Measurements from ENCODE around the gene CHIT1. TPM values are rescaled to one million over a fixed set of nuclear protein-coding genes. Genes with fewer than 3 reads are reported as not detected.

CHIT1 gene
- total RNA-seq: 17.4 TPM
- long read RNA-seq, transcript CHIT1-201 (10 exons, 1,598 nt): minor isoform, 12 of 255 reads
- long read RNA-seq, transcript CHIT1-202 (11 exons, 2,246 nt): major isoform, 214 of 255 reads
- long read RNA-seq, partial matches to known transcripts: 7 of 255 reads
- long read RNA-seq, other reads (novel, unspliced or antisense): 22 of 255 reads

GRCh38 chr1:203229471-203230135, at the start of gene CHIT1:
TSS of gene CHIT1 (minus strand) at chr1:203229673. CDS start at chr1:203229636, 37 bp downstream.
- no peak for DNase-seq (ENCODE audit: low spot score)

GRCh38 chr1:203278885-203279406, 49.5 kb upstream of the CHIT1 start:
- no peak for DNase-seq (ENCODE audit: low spot score)

- DNase-seq (ENCODE audit: low spot score): peak; percentile 95
Measured at GRCh38 chr1:203278082-203278884, 48.8 kb upstream of the CHIT1 start.

- DNase-seq (ENCODE audit: low spot score): no peak
Measured at GRCh38 chr1:203276916-203277545, 47.6 kb upstream of the CHIT1 start.

- DNase-seq (ENCODE audit: low spot score): no peak
Measured at GRCh38 chr1:203276408-203276807, 46.9 kb upstream of the CHIT1 start.

GRCh38 chr1:203275656-203276272, 46.3 kb upstream of the CHIT1 start:
- no peak for DNase-seq (ENCODE audit: low spot score)

- DNase-seq (ENCODE audit: low spot score): no peak
Measured at GRCh38 chr1:203274603-203275381, 45.3 kb upstream of the CHIT1 start.

GRCh38 chr1:203273869-203274602, 44.6 kb upstream of the CHIT1 start:
- DNase-seq (ENCODE audit: low spot score): no peak

GRCh38 chr1:203273206-203273868, 43.9 kb upstream of the CHIT1 start:
- peak; percentile 95 for DNase-seq (ENCODE audit: low spot score)

- no peak for DNase-seq (ENCODE audit: low spot score)
Measured at GRCh38 chr1:203272633-203273205, 43.2 kb upstream of the CHIT1 start.

GRCh38 chr1:203271962-203272632, 42.6 kb upstream of the CHIT1 start:
- DNase-seq (ENCODE audit: low spot score): no peak

GRCh38 chr1:203271018-203271743, 41.7 kb upstream of the CHIT1 start:
- DNase-seq (ENCODE audit: low spot score): no peak

GRCh38 chr1:203270448-203270847, 41.0 kb upstream of the CHIT1 start:
- DNase-seq (ENCODE audit: low spot score): no peak

GRCh38 chr1:203269654-203270020, 40.2 kb upstream of the CHIT1 start:
- DNase-seq (ENCODE audit: low spot score): no peak

GRCh38 chr1:203268901-203269653, 39.6 kb upstream of the CHIT1 start:
- no peak for DNase-seq (ENCODE audit: low spot score)

- DNase-seq (ENCODE audit: low spot score): no peak
Measured at GRCh38 chr1:203267912-203268311, 38.4 kb upstream of the CHIT1 start.

GRCh38 chr1:203267347-203267846, 37.9 kb upstream of the CHIT1 start:
- no peak for DNase-seq (ENCODE audit: low spot score)
